Esophagus muscularis mucosa (tissue), 4 donors: ENCODE results near the gene MBNL1. TPM values are rescaled to one million over a fixed set of nuclear protein-coding genes. Genes with fewer than 3 reads are reported as not detected.
A peak's percentile ranks its signal among the peaks of the same experiment; 100 is the strongest.

Experiments
- DNase-seq: peaks from one replicate; pipeline ENCODE4 v3.0.0-alpha.2; 2017; ENCODE audit errors: extremely low spot score
- H3K27ac ChIP-seq, 4 donors: fragments of 200-600 bp; sonication (generic); replicated peaks in 1 of 4; 1 replicate in 3 of 4; 2 replicates in 1 of 4; pipeline ENCODE4 v1.5.1; 2016 to 2019; ENCODE audit warnings: mild to moderate bottlenecking in 1 of 4
- H3K27me3 ChIP-seq, 4 donors: fragments of 200-600 bp; sonication (generic); one replicate each; pipeline versions ENCODE4 v1.5.1 to v1.6.0; 2016 to 2019
- H3K36me3 ChIP-seq, 4 donors: fragments of 200-600 bp; sonication (generic); one replicate each; pipeline ENCODE4 v1.5.1; 2016 to 2019
- H3K4me1 ChIP-seq, 4 donors: fragments of 200-600 bp; sonication (generic); one replicate each; pipeline ENCODE4 v1.5.1; 2016 to 2019
- H3K4me3 ChIP-seq, 4 donors: fragments of 200-600 bp; sonication (generic); 1 replicate in 2 of 4; 2 replicates in 2 of 4; pipeline ENCODE4 v1.5.1; 2016 to 2019; ENCODE audit warnings: mild to moderate bottlenecking in 4 of 4, moderate library complexity in 1 of 4
- H3K9me3 ChIP-seq, 4 donors: fragments of 200-600 bp; sonication (generic); 1 replicate in 3 of 4; 2 replicates in 1 of 4; pipeline ENCODE4 v1.5.1; 2016 to 2019
- CTCF ChIP-seq, 3 experiments: fragments of 200-600 bp in 2 of 3; fragments of 450-650 bp in 1 of 3; sonication (generic) in 2 of 3; IDR thresholded peaks; one replicate each; pipeline ENCODE4 v1.5.1; 2017 to 2019; ENCODE audit warnings: antibody characterized with exemption in 3 of 3, mild to moderate bottlenecking in 2 of 3, moderate library complexity in 1 of 3
- EP300 ChIP-seq: sonication (generic); formaldehyde crosslinking; IDR thresholded peaks from one replicate; pipeline ENCODE4 v1.6.1; 2017; ENCODE audit warnings: antibody characterized with exemption
- POLR2A ChIP-seq: fragments of 450-650 bp; IDR thresholded peaks from one replicate; pipeline ENCODE4 v1.6.1; 2017; ENCODE audit warnings: antibody characterized with exemption, moderate library complexity, mild to moderate bottlenecking, low read depth
- POLR2AphosphoS5 ChIP-seq, 2 donors: sonication (generic); formaldehyde crosslinking; IDR thresholded peaks; one replicate each; pipeline ENCODE4 v1.6.1; 2017; ENCODE audit warnings: antibody characterized with exemption in 2 of 2
- WGBS: methylation state at CpG from one replicate; pipeline ENCODE4 v1.1.5; 2018; 5-methylcytosine and 5-hydroxymethylcytosine counted together
- intact Hi-C: fragments of 100-400 bp; cut with DNase I; formaldehyde crosslinking; loops from one replicate; pipeline ENCODE4 v1.15.1; 2023
- total RNA-seq, 4 donors: library from RNA; depleted of rRNA; stranded (reverse); fragments of >200 nt; gene quantifications; one replicate each; pipeline versions ENCODE4 v1.1.0 to v1.2.1, GENCODE V29; 2016

Gene MBNL1
- total RNA-seq, 4 donors from 2014 or later, result 635 to 868 (median 720) TPM

- Histone ChIP-seq H3K9me3 (no peaks in the 10 kb centered on the region), H3K36me3 (peaks cover 0 to 5% (median 0%) of the 10 kb centered on the region in 4 donors), H3K4me1 (peaks cover 68 to 81% (median 75%) of the 10 kb centered on the region in 4 donors), H3K27me3 (no peaks in the 10 kb centered on the region), H3K27ac (peak overlapping the region in 2 of 4 donors; percentile 1 to 68), H3K4me3 (no peak overlapping the region)
- no peak for TF ChIP-seq CTCF (IDR thresholded peaks at IDR 0.05)
- TF ChIP-seq POLR2A, result no peak
- TF ChIP-seq EP300, result no peak
- no peak for TF ChIP-seq POLR2AphosphoS5 (IDR thresholded peaks at IDR 0.05)
- intact Hi-C loops, result no loop called here
- DNase-seq, result no peak
- 86% methylated on average over 2 of the region's 2 CpGs for WGBS
These were observed 56.4 kb downstream of the MBNL1 start for GRCh38 chr3:152325136-152325535.

DNA sequence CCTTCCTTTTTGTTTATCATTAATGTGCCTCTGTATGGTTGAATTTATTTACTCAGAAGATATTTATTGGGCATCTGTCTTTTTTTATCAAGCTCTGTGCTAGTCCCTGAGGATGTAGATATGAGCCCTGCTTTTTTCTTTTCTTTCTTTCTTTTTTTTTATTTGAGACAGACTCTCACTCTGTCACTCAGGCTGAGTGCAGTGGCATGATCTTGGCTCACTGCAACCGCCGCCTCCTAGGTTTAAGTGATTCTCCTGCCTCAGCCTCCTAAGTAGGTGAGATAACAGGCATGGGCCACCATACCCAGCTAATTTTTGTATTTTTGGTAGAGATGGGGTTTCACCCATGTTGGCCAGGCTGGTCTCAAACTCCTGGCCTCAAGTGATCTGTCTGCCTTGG lies 58.5 kb downstream of the MBNL1 start:
- H3K27me3 ChIP-seq, result no peaks in the 10 kb centered on the region
- intact Hi-C loops, result no loop called here
- H3K9me3 ChIP-seq, result no peaks in the 10 kb centered on the region
- H3K36me3 ChIP-seq, result peaks cover 0 to 5% (median 0%) of the 10 kb centered on the region in 4 donors
- TF ChIP-seq POLR2AphosphoS5 (IDR thresholded peaks at IDR 0.05), result no peak
- no peak for TF ChIP-seq EP300
- TF ChIP-seq CTCF (IDR thresholded peaks at IDR 0.05), result no peak
- no peak for TF ChIP-seq POLR2A
- peak overlapping the region; percentile 65 to 74 (median 72) for H3K27ac ChIP-seq
- no peak overlapping the region for H3K4me3 ChIP-seq
- 88% methylated on average over 2 of the region's 2 CpGs for WGBS
- peaks cover 67 to 81% (median 75%) of the 10 kb centered on the region in 4 donors for H3K4me1 ChIP-seq
- no peak for DNase-seq

DNA sequence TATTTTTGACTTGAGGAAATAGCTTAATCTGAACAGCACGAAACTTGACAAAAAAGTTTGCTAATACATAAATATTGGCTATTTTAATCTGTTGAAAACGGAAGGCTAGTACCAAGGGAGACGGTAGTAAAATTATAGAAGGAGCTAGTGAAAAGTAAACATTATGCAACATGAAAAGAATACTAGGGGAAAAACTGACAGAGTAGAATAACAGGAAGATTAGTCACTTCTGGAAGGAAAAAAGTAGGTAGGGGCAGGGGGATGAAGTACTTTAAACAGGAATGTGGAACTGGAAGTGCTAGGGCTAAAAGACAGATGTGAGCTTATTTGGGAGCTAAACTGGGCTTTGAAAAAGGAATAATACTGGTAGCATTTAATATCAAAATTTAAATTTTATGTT lies 60.1 kb downstream of the MBNL1 start:
- intact Hi-C loops, result no loop called here
- no peak for DNase-seq
- Histone ChIP-seq H3K27ac (peak overlapping the region; percentile 65 to 74 (median 72)), H3K36me3 (peaks cover 0 to 5% (median 0%) of the 10 kb centered on the region in 4 donors), H3K27me3 (no peaks in the 10 kb centered on the region), H3K4me3 (peak overlapping the region in 1 of 4 donors; percentile 1), H3K9me3 (no peaks in the 10 kb centered on the region), H3K4me1 (peaks cover 63 to 81% (median 73%) of the 10 kb centered on the region in 4 donors)
- TF ChIP-seq POLR2AphosphoS5 (IDR thresholded peaks at IDR 0.05) (peak in 1 of 2 donors; percentile 79), EP300 (no peak), CTCF (IDR thresholded peaks at IDR 0.05) (no peak), POLR2A (no peak)
- 15% methylated on average over 3 of the region's 3 CpGs for WGBS

- Histone ChIP-seq H3K27me3 (no peaks in the 10 kb centered on the region), H3K4me1 (peaks cover 69 to 91% (median 79%) of the 10 kb centered on the region in 4 donors), H3K9me3 (no peaks in the 10 kb centered on the region), H3K36me3 (peaks cover 0 to 5% (median 0%) of the 10 kb centered on the region in 4 donors), H3K27ac (peak overlapping the region; percentile 53 to 74 (median 74)), H3K4me3 (no peak overlapping the region)
- no peak for TF ChIP-seq EP300
- no peak for TF ChIP-seq CTCF (IDR thresholded peaks at IDR 0.05)
- no peak for TF ChIP-seq POLR2A
- no peak for TF ChIP-seq POLR2AphosphoS5 (IDR thresholded peaks at IDR 0.05)
- intact Hi-C loops, result no loop called here
- DNase-seq, result no peak
- WGBS, result 71% methylated on average over 2 of the region's 2 CpGs
These were observed 61.8 kb downstream of the MBNL1 start for GRCh38 chr3:152330559-152330958.

GRCh38 chr3:152331018-152331541 lies 62.4 kb downstream of the MBNL1 start:
- Histone ChIP-seq H3K27me3 (no peaks in the 10 kb centered on the region), H3K36me3 (peaks cover 0 to under 1% (median 0%) of the 10 kb centered on the region in 4 donors), H3K27ac (peak overlapping the region; percentile 58 to 74 (median 74)), H3K9me3 (no peaks in the 10 kb centered on the region), H3K4me3 (no peak overlapping the region), H3K4me1 (peaks cover 69 to 96% (median 82%) of the 10 kb centered on the region in 4 donors)
- TF ChIP-seq POLR2A (no peak), POLR2AphosphoS5 (IDR thresholded peaks at IDR 0.05) (peak in 1 of 2 donors; percentile 70), CTCF (IDR thresholded peaks at IDR 0.05) (no peak), EP300 (no peak)
- DNase-seq, result no peak
- intact Hi-C loops, result no loop called here
- WGBS, result 45% methylated on average over 2 of the region's 2 CpGs
